NB4 (cell line): ENCODE results near the gene PDE4D.

Experiments used
- CTCF ChIP-seq: IDR thresholded peaks from one replicate; pipeline ENCODE4 v1.5.1; 2012; ENCODE audit warnings: low read depth, low read length
- MAX ChIP-seq: IDR thresholded peaks from 2 replicates; pipeline ENCODE4 v1.6.1; 2011; ENCODE audit warnings: low read depth, low read length
- MYC ChIP-seq: IDR thresholded peaks from 2 replicates; pipeline ENCODE4 v1.6.1; 2011; ENCODE audit warnings: low read depth, low read length
- POLR2A ChIP-seq: IDR thresholded peaks from 2 replicates; pipeline ENCODE4 v1.6.1; 2011; ENCODE audit warnings: mild to moderate bottlenecking; ENCODE audit not compliant: insufficient read length; ENCODE audit errors: extremely low read depth

GRCh38 chr5:59354811-59355210, 538.7 kb downstream of the PDE4D start:
- TF ChIP-seq CTCF (no peak), POLR2A (no peak), MYC (no peak), MAX (no peak)
